Panc1 (cell line): ENCODE measurements around the gene SLC25A30. TPM values are rescaled to one million over a fixed set of nuclear protein-coding genes. Genes with fewer than 3 reads are reported as not detected.

Experiments used
- ATAC-seq: fragments of 200-7000 bp; cut with Tn5 transposase; 2 replicates; pipeline ENCODE4 v1.9.1; 2020; ENCODE audit warnings: mild to moderate bottlenecking, moderate library complexity
- BruUV-seq: library from RNA; stranded (reverse); fragments of 400-500 nt; replicated peaks from 2 replicates; lab custom pipeline; 2021; lab: Mats Ljungman, UMichigan
- CTCF ChIA-PET: fragments of 300-600 bp; sonication (Branson Sonifier 250); formaldehyde crosslinking; loops from one replicate; lab custom pipeline; 2022; ENCODE audit warnings: antibody characterized with exemption; lab: Charles Lee
- POLR2A ChIA-PET: fragments of 300-600 bp; sonication (Branson Sonifier 250); formaldehyde crosslinking; loops from one replicate; lab custom pipeline; 2022; ENCODE audit warnings: antibody characterized with exemption; lab: Charles Lee
- DNase-seq: peaks from one replicate; pipeline ENCODE4 v3.0.0-alpha.2; 2010; ENCODE audit warnings: low read depth, low spot score
- H3K27ac ChIP-seq: 2 replicates; pipeline ENCODE4 v1.5.1; 2011; ENCODE audit warnings: mild to moderate bottlenecking, low read length, inconsistent platforms
- H3K27me3 ChIP-seq: fragments of 200-500 bp; sonication (Bioruptor generic); 2 replicates; pipeline ENCODE4 v1.6.0; 2014; ENCODE audit warnings: low read length, inconsistent platforms; ENCODE audit not compliant: control insufficient read depth, insufficient read depth
- H3K36me3 ChIP-seq: fragments of 200-500 bp; sonication (Bioruptor generic); 2 replicates; pipeline ENCODE4 v1.5.1; 2014; ENCODE audit warnings: inconsistent platforms, mild to moderate bottlenecking, low read length, moderate library complexity; ENCODE audit not compliant: control insufficient read depth, insufficient read depth
- H3K4me1 ChIP-seq: 2 replicates; pipeline ENCODE4 v1.5.1; 2011; ENCODE audit warnings: inconsistent platforms, mild to moderate bottlenecking, low read length, moderate library complexity; ENCODE audit not compliant: control insufficient read depth, insufficient read depth
- H3K4me3 ChIP-seq, 2 experiments: 2 replicates each; pipeline ENCODE4 v1.5.1; 2011 to 2012; ENCODE audit warnings: low read depth in 2 of 2, low read length in 2 of 2, mild to moderate bottlenecking in 2 of 2, inconsistent platforms in 1 of 2, moderate library complexity in 1 of 2
- H3K9me3 ChIP-seq: fragments of 200-500 bp; sonication (Bioruptor generic); 2 replicates; pipeline ENCODE4 v1.5.1; 2014; ENCODE audit warnings: low read depth, mild to moderate bottlenecking, inconsistent platforms, low read length, moderate library complexity; ENCODE audit not compliant: control insufficient read depth, insufficient read depth
- CTCF ChIP-seq: fragments of 450-650 bp; IDR thresholded peaks from 2 replicates; pipeline ENCODE4 v1.5.1; 2017; ENCODE audit warnings: mild to moderate bottlenecking
- POLR2AphosphoS5 ChIP-seq: IDR thresholded peaks from 2 replicates; pipeline ENCODE4 v1.6.1; 2012; ENCODE audit warnings: mild to moderate bottlenecking, low read depth, low read length, moderate library complexity
- SIN3A ChIP-seq: IDR thresholded peaks from 2 replicates; pipeline ENCODE4 v1.6.1; 2012; ENCODE audit warnings: low read depth, mild to moderate bottlenecking, low read length, moderate library complexity, borderline replicate concordance; ENCODE audit not compliant: insufficient read depth
- TCF7L2 ChIP-seq: IDR thresholded peaks from 2 replicates; pipeline ENCODE4 v1.6.1; 2011; ENCODE audit warnings: mild to moderate bottlenecking, low read depth, low read length, inconsistent platforms
- in situ Hi-C: cut with HindIII; loops from 2 replicates; pipeline ENCODE4 v1.10.0; 2016; ENCODE audit warnings: low sequenced_read_pairs, low pct_unique_long_range_greater_than_20kb
- intact Hi-C: fragments of 100-400 bp; cut with micrococcal nuclease; formaldehyde crosslinking; loops from one replicate; pipeline ENCODE4 v1.10.0; 2022; ENCODE audit not compliant: unreplicated experiment
- total RNA-seq: library from RNA; stranded (reverse); gene quantifications from one replicate; pipeline ENCODE4 v1.2.1, GENCODE V29; 2021; ENCODE audit not compliant: unreplicated experiment
- TF ChIP-seq, protein P1 (sequence below), 2 experiments: IDR thresholded peaks; 2 replicates each; pipeline ENCODE4 v1.6.1; 2011 to 2012; ENCODE audit warnings: low read depth in 2 of 2, control low read depth in 1 of 2, low read length in 1 of 2, mild to moderate bottlenecking in 1 of 2, moderate library complexity in 1 of 2; ENCODE audit not compliant: insufficient read depth in 1 of 2

The SLC25A30 gene
- total RNA-seq, 1 experiment from 2014 or later: 26.8 TPM

DNA sequence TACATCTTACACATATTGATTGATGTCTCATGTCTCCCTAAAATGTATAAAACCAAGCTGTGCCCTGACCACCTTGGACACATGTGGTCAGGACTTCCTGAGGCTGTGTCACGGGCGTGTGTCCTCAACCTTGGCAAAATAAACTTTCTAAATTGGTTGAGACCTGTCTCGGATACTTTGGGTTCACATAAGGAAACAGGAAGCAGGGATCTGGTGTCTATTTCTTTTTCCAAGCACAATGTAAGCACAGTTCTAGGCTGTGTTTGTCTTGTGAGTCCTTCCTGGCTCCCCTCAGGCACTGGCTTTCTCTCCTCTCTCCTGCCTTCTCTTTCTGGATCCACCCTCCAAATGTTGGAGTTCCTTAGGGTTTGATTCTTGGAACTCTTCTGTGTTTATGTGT is 49.6 kb downstream of the SLC25A30 start:
- Histone ChIP-seq H3K9me3 (no peaks in the 10 kb centered on the region), H3K36me3 (no peaks in the 10 kb centered on the region; the same call in 1 of the 2 replicates), H3K27ac (no peak overlapping the region), H3K4me1 (peaks cover 2% of the 10 kb centered on the region; the same call in 1 of the 2 replicates), H3K4me3 (no peak overlapping the region), H3K27me3 (no peaks in the 10 kb centered on the region)
- DNase-seq: no peak
- no TSS peak for BruUV-seq
- POLR2A ChIA-PET: no interaction called here
- no peak for ATAC-seq
- intact Hi-C loops (no loop called here), in situ Hi-C loops (no loop called here)
- TF ChIP-seq SIN3A (no peak), POLR2AphosphoS5 (no peak), TCF7L2 (no peak), CTCF (no peak)
- TF ChIP-seq, protein P1, sequence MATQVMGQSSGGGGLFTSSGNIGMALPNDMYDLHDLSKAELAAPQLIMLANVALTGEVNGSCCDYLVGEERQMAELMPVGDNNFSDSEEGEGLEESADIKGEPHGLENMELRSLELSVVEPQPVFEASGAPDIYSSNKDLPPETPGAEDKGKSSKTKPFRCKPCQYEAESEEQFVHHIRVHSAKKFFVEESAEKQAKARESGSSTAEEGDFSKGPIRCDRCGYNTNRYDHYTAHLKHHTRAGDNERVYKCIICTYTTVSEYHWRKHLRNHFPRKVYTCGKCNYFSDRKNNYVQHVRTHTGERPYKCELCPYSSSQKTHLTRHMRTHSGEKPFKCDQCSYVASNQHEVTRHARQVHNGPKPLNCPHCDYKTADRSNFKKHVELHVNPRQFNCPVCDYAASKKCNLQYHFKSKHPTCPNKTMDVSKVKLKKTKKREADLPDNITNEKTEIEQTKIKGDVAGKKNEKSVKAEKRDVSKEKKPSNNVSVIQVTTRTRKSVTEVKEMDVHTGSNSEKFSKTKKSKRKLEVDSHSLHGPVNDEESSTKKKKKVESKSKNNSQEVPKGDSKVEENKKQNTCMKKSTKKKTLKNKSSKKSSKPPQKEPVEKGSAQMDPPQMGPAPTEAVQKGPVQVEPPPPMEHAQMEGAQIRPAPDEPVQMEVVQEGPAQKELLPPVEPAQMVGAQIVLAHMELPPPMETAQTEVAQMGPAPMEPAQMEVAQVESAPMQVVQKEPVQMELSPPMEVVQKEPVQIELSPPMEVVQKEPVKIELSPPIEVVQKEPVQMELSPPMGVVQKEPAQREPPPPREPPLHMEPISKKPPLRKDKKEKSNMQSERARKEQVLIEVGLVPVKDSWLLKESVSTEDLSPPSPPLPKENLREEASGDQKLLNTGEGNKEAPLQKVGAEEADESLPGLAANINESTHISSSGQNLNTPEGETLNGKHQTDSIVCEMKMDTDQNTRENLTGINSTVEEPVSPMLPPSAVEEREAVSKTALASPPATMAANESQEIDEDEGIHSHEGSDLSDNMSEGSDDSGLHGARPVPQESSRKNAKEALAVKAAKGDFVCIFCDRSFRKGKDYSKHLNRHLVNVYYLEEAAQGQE (IDR thresholded peaks at IDR 0.05; ENCODE audit: insufficient read depth in 1 of 2, low read depth in 2 of 2, low read length in 1 of 2): no peak
- CTCF ChIA-PET: interaction anchor here (0.6 kb wide), 1 partner anchor 292 kb away, joined by 3 read pairs; no protein-coding TSS in a partner anchor

- DNase-seq (no peak), ATAC-seq (no peak)
- Histone ChIP-seq H3K4me1 (peaks cover 2% of the 10 kb centered on the region; the same call in 1 of the 2 replicates), H3K27ac (no peak overlapping the region), H3K4me3 (no peak overlapping the region), H3K27me3 (no peaks in the 10 kb centered on the region), H3K36me3 (no peaks in the 10 kb centered on the region; the same call in 1 of the 2 replicates), H3K9me3 (no peaks in the 10 kb centered on the region)
- in situ Hi-C loops (no loop called here), intact Hi-C loops (no loop called here)
- ChIA-PET POLR2A (no interaction called here), CTCF (interaction anchor here (0.6 kb wide), 1 partner anchor 291 kb away, joined by 3 read pairs; no protein-coding TSS in a partner anchor)
- no TSS peak for BruUV-seq
- TF ChIP-seq SIN3A: no peak
- TF ChIP-seq CTCF: no peak
- no peak for TF ChIP-seq POLR2AphosphoS5
- TF ChIP-seq, protein P1 (IDR thresholded peaks at IDR 0.05; ENCODE audit: insufficient read depth in 1 of 2, low read depth in 2 of 2, low read length in 1 of 2): no peak
- TF ChIP-seq TCF7L2: no peak
Measured at GRCh38 chr13:45368005-45368404, 50.2 kb downstream of the SLC25A30 start.
